Endothelial cell of umbilical vein (primary cell): ENCODE data around the gene C22orf23.

ENCODE experiments used
- EZH2 ChIP-seq: IDR thresholded peaks from 2 replicates; pipeline ENCODE4 v1.6.1; 2012; ENCODE audit warnings: borderline replicate concordance, low read depth, mild to moderate bottlenecking, moderate library complexity, low read length, inconsistent platforms; ENCODE audit not compliant: severe bottlenecking
- FOS ChIP-seq: IDR thresholded peaks from 2 replicates; pipeline ENCODE4 v1.6.1; 2011; ENCODE audit warnings: mild to moderate bottlenecking, low read length, moderate library complexity, borderline replicate concordance; ENCODE audit not compliant: insufficient read depth
- JUN ChIP-seq: IDR thresholded peaks from 2 replicates; pipeline ENCODE4 v1.6.1; 2011; ENCODE audit warnings: borderline replicate concordance, low read depth; ENCODE audit not compliant: insufficient read length, insufficient read depth
- MYC ChIP-seq: IDR thresholded peaks from one replicate; pipeline ENCODE4 v1.6.1; 2011; ENCODE audit warnings: mild to moderate bottlenecking, low read depth, low read length
- POLR2A ChIP-seq: IDR thresholded peaks from 2 replicates; pipeline ENCODE4 v1.6.1; 2012; ENCODE audit warnings: low read depth, mild to moderate bottlenecking, control low read depth, low read length
- POLR2AphosphoS5 ChIP-seq: IDR thresholded peaks from 2 replicates; pipeline ENCODE4 v1.6.1; 2012; ENCODE audit warnings: low read depth, mild to moderate bottlenecking, control low read depth, low read length, moderate library complexity; ENCODE audit not compliant: insufficient read depth
- TF ChIP-seq, protein P1 (sequence below), 2 donors: IDR thresholded peaks; 1 replicate in 1 of 2; 2 replicates in 1 of 2; pipeline ENCODE4 v1.5.1; 2011; ENCODE audit warnings: low read length in 2 of 2, mild to moderate bottlenecking in 2 of 2, moderate library complexity in 2 of 2, control low read depth in 1 of 2, inconsistent platforms in 1 of 2, low read depth in 1 of 2; ENCODE audit not compliant: insufficient read depth in 1 of 2; ENCODE audit errors: extremely low read depth in 1 of 2
- TF ChIP-seq, protein P2 (sequence below): IDR thresholded peaks from 2 replicates; pipeline ENCODE4 v1.6.1; 2011; ENCODE audit not compliant: insufficient read depth, insufficient read length

DNA sequence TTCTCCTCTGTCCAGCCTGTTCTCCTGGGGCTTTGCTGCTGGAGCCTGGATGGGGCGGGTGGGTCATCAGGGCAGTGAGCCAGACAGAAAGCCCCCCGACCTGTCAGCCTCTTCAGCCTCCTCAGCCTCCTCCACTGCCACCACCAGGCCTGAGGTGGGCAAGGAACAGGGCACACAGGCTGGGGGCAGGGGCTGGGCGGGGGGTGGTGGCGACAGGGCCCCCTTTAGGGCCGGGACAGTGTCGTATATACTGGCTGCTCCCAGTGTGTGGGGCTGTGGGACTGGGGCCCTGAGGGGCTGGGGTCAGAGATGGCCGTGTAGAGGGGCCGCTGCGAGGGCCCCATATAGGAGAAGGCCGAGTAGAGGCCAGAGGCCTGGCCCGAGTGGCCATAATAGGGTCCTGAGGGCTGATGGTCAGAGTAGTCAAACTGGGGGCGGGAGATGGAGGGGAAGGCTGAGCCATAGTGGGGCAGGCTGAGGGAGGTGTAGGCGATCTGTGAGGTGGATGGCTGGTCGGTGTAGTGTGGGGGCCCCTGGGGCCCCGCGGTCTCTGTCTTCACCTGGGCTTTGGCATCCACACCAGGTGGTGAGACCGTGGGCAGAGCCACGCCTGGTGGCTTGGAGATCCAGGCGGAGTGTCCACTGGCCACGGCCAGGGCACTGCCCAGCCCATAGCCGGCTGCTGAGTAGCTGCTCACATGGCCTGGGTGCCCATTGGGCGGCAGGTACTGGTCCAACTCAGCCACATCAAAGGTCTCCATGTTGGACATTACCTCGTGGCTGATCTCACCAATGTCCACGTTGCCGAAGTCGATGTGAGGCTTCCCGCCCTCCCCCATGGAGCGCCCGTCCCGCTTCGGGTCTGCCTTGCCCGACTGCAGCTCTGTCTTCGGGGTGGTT, 20.1 kb upstream of the C22orf23 start:
- TF ChIP-seq, protein P1, sequence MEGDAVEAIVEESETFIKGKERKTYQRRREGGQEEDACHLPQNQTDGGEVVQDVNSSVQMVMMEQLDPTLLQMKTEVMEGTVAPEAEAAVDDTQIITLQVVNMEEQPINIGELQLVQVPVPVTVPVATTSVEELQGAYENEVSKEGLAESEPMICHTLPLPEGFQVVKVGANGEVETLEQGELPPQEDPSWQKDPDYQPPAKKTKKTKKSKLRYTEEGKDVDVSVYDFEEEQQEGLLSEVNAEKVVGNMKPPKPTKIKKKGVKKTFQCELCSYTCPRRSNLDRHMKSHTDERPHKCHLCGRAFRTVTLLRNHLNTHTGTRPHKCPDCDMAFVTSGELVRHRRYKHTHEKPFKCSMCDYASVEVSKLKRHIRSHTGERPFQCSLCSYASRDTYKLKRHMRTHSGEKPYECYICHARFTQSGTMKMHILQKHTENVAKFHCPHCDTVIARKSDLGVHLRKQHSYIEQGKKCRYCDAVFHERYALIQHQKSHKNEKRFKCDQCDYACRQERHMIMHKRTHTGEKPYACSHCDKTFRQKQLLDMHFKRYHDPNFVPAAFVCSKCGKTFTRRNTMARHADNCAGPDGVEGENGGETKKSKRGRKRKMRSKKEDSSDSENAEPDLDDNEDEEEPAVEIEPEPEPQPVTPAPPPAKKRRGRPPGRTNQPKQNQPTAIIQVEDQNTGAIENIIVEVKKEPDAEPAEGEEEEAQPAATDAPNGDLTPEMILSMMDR (IDR thresholded peaks at IDR 0.05; ENCODE audit: extremely low read depth in 1 of 2, insufficient read depth in 1 of 2, low read depth in 1 of 2, low read length in 2 of 2): no peak
- TF ChIP-seq EZH2 (no peak), POLR2AphosphoS5 (no peak), FOS (no peak), POLR2A (no peak), JUN (no peak), MYC (no peak)
- TF ChIP-seq, protein P2, sequence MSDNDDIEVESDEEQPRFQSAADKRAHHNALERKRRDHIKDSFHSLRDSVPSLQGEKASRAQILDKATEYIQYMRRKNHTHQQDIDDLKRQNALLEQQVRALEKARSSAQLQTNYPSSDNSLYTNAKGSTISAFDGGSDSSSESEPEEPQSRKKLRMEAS: no peak
